Activated CD4-positive, alpha-beta memory T cell treated with anti-CD3 and anti-CD28 coated beads, Interleukin-2, amount 10 ng/mL, durations not matched to agents 7 days and 5 days (primary cell): ENCODE data around the gene EVC2. TPM values are rescaled to one million over a fixed set of nuclear protein-coding genes. Genes with fewer than 3 reads are reported as not detected.
"Not testable (repeated sequence)": the region's sequence is repeated elsewhere in the genome, so short reads cannot be mapped to it uniquely, and the experiment has no call there.

ENCODE experiments used
- CTCF ChIA-PET: fragments of 350-600 bp; sonication (Branson Sonifier 250); formaldehyde crosslinking; loops from one replicate; lab custom pipeline; 2021; ENCODE audit warnings: antibody characterized with exemption, inconsistent platforms; lab: Charles Lee
- POLR2A ChIA-PET: fragments of 350-600 bp; sonication (Branson Sonifier 250); formaldehyde crosslinking; loops from one replicate; lab custom pipeline; 2021; ENCODE audit warnings: antibody characterized with exemption; lab: Charles Lee
- DNase-seq: peaks from one replicate; pipeline ENCODE4 v3.0.0-alpha.2; 2020
- H3K27ac Mint-ChIP-seq: one replicate; pipeline ENCODE4 v1.8.0; 2021; ENCODE audit warnings: mild to moderate bottlenecking, mixed read lengths
- H3K27me3 Mint-ChIP-seq: one replicate; pipeline ENCODE4 v1.8.0; 2021; ENCODE audit warnings: mixed read lengths
- H3K36me3 Mint-ChIP-seq: one replicate; pipeline ENCODE4 v1.8.0; 2021; ENCODE audit warnings: low read depth, mixed read lengths
- H3K4me1 Mint-ChIP-seq: one replicate; pipeline ENCODE4 v1.8.0; 2021; ENCODE audit warnings: mixed read lengths
- H3K4me3 Mint-ChIP-seq: one replicate; pipeline ENCODE4 v1.8.0; 2021; ENCODE audit warnings: mild to moderate bottlenecking, mixed read lengths
- H3K9me3 Mint-ChIP-seq: one replicate; pipeline ENCODE4 v1.8.0; 2021; ENCODE audit warnings: mixed read lengths
- total RNA-seq, 2 experiments: library from RNA; stranded (reverse); gene quantifications; one replicate each; pipeline ENCODE4 v1.2.3, GENCODE V29; 2021

The EVC2 gene
- total RNA-seq, 2 experiments from 2014 or later, result 2.2 TPM

DNA sequence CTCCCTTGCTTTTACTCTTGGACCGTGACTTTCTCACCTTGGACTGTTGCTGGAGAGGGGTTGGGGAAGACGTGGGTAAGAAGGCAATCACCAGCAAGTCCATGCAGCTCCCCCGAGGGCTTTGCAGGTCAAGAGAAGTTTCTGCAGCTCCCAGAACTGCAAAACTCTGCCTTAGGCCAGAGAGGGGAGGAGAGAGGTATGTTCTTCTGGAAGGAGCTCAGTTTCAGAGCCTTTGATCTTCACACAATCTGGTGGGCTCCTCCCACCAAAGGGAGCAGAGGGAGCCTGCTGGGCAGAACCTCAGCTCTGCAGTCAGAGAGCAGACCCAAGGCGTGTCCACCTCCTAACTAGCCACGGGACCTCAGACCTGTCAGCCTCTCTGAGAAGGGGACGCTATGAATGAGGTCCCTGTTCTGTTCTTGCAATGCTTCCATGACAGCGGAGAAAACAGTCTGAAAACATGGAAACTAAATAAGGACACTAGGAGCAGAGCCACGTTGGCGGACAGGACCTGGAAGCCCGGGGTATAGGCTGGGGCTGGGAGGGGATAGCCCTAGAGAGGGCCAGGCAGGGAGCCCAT is 92.8 kb downstream of the EVC2 start:
- POLR2A ChIA-PET, result no interaction called here
- no peak overlapping the region for H3K27ac Mint-ChIP-seq
- CTCF ChIA-PET, result no interaction called here
- no peak for DNase-seq
- no peaks in the 10 kb centered on the region for H3K36me3 Mint-ChIP-seq
- H3K4me3 Mint-ChIP-seq, result no peak overlapping the region
- H3K4me1 Mint-ChIP-seq, result no peaks in the 10 kb centered on the region
- no peaks in the 10 kb centered on the region for H3K27me3 Mint-ChIP-seq
- no peaks in the 10 kb centered on the region for H3K9me3 Mint-ChIP-seq

- H3K4me1 Mint-ChIP-seq, result no peaks in the 10 kb centered on the region
- ChIA-PET CTCF (no interaction called here), POLR2A (no interaction called here)
- H3K36me3 Mint-ChIP-seq, result no peaks in the 10 kb centered on the region
- no peak overlapping the region for H3K4me3 Mint-ChIP-seq
- no peak for DNase-seq
- H3K9me3 Mint-ChIP-seq, result no peaks in the 10 kb centered on the region
- no peaks in the 10 kb centered on the region for H3K27me3 Mint-ChIP-seq
- no peak overlapping the region for H3K27ac Mint-ChIP-seq
These were observed 96.6 kb downstream of the EVC2 start for GRCh38 chr4:5611750-5612149.

DNA sequence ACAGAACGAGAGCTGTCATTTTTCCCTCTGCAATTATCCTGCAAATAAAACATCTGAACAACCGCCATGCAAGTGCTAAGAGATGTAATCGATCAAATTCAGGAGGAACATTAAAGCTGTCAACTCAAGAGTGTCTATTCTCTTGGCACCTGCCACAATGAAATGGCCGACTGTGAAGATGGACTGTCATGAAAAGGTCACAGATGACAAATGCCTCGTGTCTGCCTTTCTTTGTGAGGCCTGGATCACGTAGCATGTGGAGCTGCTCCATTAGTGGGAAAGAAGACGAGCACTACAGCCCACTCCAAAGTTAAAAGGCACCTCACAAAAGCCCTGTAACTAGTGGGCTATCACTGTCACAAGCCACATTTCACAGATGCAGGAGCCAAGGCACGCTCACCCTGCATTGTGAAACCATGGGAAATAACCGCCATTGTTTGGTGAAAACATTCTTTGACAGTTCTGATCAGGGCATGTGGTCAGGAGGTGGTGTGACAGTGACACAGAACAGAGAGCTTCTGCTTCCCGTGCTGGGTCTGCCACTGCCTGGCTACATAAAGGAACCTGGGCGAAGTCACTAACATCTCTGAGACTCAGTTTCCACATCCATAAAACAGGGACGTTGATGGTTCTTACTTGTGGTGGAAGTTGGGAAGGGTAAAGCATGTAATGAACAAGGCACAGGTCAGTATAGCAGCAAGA is 98.9 kb downstream of the EVC2 start:
- POLR2A ChIA-PET, result no interaction called here

DNA sequence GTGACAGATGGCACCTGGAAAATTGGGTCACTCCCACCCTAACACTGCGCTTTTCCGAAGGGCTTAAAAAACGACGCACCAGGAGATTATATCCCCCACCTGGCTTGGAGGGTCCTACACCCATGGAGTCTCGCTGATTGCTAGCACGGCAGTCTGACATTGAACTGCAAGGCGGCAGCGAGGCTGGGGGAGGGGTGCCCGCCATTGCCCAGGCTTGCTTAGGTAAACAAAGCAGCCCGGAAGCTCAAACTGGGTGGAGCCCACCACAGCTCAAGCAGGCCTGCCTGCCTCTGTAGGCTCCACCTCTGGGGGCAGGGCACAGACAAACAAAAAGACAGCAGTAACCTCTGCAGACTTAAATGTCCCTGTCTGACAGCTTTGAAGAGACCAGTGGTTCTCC is 114.5 kb downstream of the EVC2 start:
- H3K36me3 Mint-ChIP-seq, H3K9me3 Mint-ChIP-seq, H3K4me3 Mint-ChIP-seq, POLR2A ChIA-PET, H3K27me3 Mint-ChIP-seq, CTCF ChIA-PET, H3K27ac Mint-ChIP-seq, DNase-seq, H3K4me1 Mint-ChIP-seq: not testable (repeated sequence)

More for the DNA sequence above, 98.9 kb downstream of the EVC2 start:
- Mint-ChIP-seq H3K9me3 (no peaks in the 10 kb centered on the region), H3K36me3 (no peaks in the 10 kb centered on the region), H3K4me3 (no peak overlapping the region), H3K27me3 (no peaks in the 10 kb centered on the region), H3K4me1 (no peaks in the 10 kb centered on the region), H3K27ac (no peak overlapping the region)
- DNase-seq, result no peak
- CTCF ChIA-PET, result no interaction called here

DNA sequence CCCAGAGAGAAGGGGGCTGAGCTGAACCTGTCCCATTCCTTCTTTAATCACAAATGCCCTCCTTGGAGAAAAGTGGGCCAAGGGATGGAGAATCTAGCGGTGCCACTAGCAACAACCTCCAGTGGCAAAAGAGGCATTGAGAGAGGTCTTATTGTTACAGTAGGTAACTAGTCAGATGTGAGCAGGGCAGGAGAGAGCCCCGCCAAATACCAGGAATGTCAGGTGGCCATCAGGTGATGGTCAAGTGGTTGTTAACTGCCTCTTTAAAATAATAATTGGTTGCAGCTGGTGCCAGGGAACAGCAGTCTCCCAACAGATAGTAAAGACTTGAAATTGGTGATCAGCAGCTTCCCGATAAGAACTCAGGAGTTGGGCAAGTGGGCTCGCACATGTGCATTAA is 116.1 kb downstream of the EVC2 start:
- no peak overlapping the region for H3K4me3 Mint-ChIP-seq
- no peak for DNase-seq
- ChIA-PET POLR2A (no interaction called here), CTCF (no interaction called here)
- no peaks in the 10 kb centered on the region for H3K4me1 Mint-ChIP-seq
- H3K27me3 Mint-ChIP-seq, result no peaks in the 10 kb centered on the region
- no peak overlapping the region for H3K27ac Mint-ChIP-seq
- peaks cover 5% of the 10 kb centered on the region for H3K36me3 Mint-ChIP-seq
- peaks cover 7% of the 10 kb centered on the region for H3K9me3 Mint-ChIP-seq

DNA sequence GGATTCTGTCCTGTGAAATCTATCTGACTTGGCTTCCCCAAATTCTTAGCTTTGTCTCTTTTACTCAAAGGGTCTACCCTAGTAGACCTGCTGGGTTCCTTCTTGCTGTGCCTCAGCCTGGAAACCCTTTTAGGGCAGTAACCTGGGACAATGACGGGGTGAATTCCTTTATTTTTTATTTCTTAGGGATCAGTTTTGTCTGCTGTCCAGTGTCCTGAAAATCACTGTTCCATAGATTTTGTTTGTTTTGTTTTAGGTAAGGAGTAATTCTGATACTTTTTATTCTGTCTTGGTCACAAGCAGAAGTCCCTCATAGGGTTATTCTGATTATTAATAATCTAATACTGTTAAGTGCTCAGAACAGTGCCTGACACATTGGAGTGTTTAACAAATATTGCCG is 118.9 kb downstream of the EVC2 start:
- H3K27me3 Mint-ChIP-seq, result no peaks in the 10 kb centered on the region
- no peak overlapping the region for H3K4me3 Mint-ChIP-seq
- peaks cover 5% of the 10 kb centered on the region for H3K36me3 Mint-ChIP-seq
- ChIA-PET CTCF (no interaction called here), POLR2A (no interaction called here)
- no peaks in the 10 kb centered on the region for H3K4me1 Mint-ChIP-seq
- H3K9me3 Mint-ChIP-seq, result peaks cover 4% of the 10 kb centered on the region
- H3K27ac Mint-ChIP-seq, result no peak overlapping the region
- DNase-seq, result no peak

- H3K9me3 Mint-ChIP-seq, result peaks cover 4% of the 10 kb centered on the region
- no peaks in the 10 kb centered on the region for H3K36me3 Mint-ChIP-seq
- H3K4me3 Mint-ChIP-seq, result no peak overlapping the region
- CTCF ChIA-PET, result no interaction called here
- no peaks in the 10 kb centered on the region for H3K27me3 Mint-ChIP-seq
- no peak for DNase-seq
- no peak overlapping the region for H3K27ac Mint-ChIP-seq
- no peaks in the 10 kb centered on the region for H3K4me1 Mint-ChIP-seq
- POLR2A ChIA-PET, result no interaction called here
These were observed 120.3 kb downstream of the EVC2 start for GRCh38 chr4:5588046-5588445.

DNA sequence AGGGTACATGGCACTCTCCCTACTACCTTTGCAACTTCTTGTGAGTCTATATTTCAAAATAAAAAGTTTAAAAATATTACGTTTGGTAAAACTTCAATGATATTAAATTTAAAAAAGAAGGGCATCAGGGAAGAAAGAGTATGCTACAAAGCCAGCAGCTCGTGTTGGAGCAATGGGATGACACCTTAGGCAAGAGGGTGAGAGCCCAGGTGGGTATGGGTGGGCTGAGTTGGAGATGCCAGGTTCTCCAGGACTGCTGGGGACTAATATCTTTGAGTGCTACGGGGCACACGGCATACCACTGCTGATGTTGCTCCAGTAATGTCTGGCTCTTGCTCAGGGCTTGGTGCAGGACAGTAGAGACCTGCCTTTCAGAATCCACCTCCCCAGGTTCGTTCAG is 132.4 kb downstream of the EVC2 start:
- DNase-seq, result no peak
- Mint-ChIP-seq H3K27ac (no peak overlapping the region), H3K4me3 (no peak overlapping the region), H3K36me3 (no peaks in the 10 kb centered on the region), H3K4me1 (no peaks in the 10 kb centered on the region), H3K27me3 (no peaks in the 10 kb centered on the region), H3K9me3 (peaks cover under 1% of the 10 kb centered on the region)
- CTCF ChIA-PET, result no interaction called here
- POLR2A ChIA-PET, result no interaction called here

DNA sequence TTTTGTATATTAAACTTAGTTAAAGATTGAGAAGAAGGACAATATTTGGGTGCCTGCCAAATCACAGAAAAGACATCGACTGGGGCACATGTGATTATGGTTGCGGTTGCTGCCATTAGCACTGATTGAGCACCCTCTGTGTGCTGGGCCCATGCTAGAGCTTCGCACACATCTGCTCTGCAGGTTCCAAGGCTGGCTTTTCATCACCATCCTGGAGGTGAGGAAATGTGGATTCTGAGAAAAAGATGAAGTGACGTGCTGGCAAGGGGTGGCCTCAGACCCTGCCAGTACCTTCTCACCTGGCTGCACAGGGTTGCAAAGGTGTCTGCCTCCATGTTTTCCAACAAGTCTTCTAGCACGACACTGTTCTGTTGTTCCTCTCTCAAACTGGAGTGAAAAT is 134.0 kb downstream of the EVC2 start:
- Mint-ChIP-seq H3K27me3 (no peaks in the 10 kb centered on the region), H3K4me3 (no peak overlapping the region), H3K9me3 (no peaks in the 10 kb centered on the region), H3K4me1 (no peaks in the 10 kb centered on the region), H3K27ac (no peak overlapping the region), H3K36me3 (no peaks in the 10 kb centered on the region)
- POLR2A ChIA-PET, result no interaction called here
- no peak for DNase-seq
- CTCF ChIA-PET, result no interaction called here

GRCh38 chr4:5573965-5574364 is 134.4 kb downstream of the EVC2 start:
- Mint-ChIP-seq H3K4me1 (no peaks in the 10 kb centered on the region), H3K9me3 (no peaks in the 10 kb centered on the region), H3K36me3 (no peaks in the 10 kb centered on the region), H3K27ac (no peak overlapping the region), H3K27me3 (no peaks in the 10 kb centered on the region), H3K4me3 (no peak overlapping the region)
- CTCF ChIA-PET, result no interaction called here
- DNase-seq, result no peak
- POLR2A ChIA-PET, result no interaction called here

DNA sequence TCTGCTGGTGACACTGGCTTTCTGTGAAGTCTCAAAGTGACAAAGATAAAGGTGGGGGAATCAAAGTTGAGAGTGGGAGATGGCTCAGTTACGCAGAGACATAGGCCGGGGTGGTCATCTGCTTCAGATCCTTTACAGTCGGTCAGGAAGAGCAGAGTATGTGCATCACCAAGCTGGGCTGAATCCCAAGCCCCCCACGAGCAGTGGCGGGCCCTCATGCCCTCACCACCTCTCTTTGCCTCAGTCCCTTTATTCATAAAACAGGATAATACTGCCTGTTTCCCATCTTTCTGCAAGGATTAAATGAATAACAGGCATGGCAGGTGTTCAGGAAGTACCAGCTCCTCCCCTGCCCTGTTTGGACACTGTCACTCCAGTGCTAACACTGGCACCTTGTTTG is 135.6 kb downstream of the EVC2 start:
- ChIA-PET CTCF (no interaction called here), POLR2A (no interaction called here)
- Mint-ChIP-seq H3K27me3 (no peaks in the 10 kb centered on the region), H3K27ac (no peak overlapping the region), H3K9me3 (no peaks in the 10 kb centered on the region), H3K36me3 (no peaks in the 10 kb centered on the region), H3K4me3 (no peak overlapping the region), H3K4me1 (no peaks in the 10 kb centered on the region)
- DNase-seq, result no peak

DNA sequence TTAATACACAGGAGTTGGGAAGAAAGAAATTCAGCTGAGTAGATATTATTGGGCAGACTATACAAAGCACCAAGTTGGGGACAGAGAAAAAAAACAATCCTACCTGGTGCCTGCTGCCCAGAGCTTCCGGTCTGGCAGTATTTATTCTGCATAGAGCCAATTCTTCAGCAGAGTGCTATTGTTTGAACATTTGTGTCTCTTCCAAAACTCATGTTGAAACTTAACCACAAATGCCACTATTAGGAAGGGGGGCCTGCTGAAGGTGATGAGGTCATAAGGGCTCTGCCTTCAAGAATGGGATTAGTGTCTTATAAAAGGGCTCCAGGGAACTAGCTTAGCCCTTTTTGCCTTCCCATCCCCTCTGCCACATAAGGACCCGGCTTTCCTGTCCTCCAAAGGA is 136.2 kb downstream of the EVC2 start:
- no peak overlapping the region for H3K27ac Mint-ChIP-seq
- POLR2A ChIA-PET, result no interaction called here
- H3K4me1 Mint-ChIP-seq, result no peaks in the 10 kb centered on the region
- no peaks in the 10 kb centered on the region for H3K9me3 Mint-ChIP-seq
- H3K4me3 Mint-ChIP-seq, result no peak overlapping the region
- no peaks in the 10 kb centered on the region for H3K27me3 Mint-ChIP-seq
- CTCF ChIA-PET, result no interaction called here
- DNase-seq, result no peak
- no peaks in the 10 kb centered on the region for H3K36me3 Mint-ChIP-seq

- no peaks in the 10 kb centered on the region for H3K27me3 Mint-ChIP-seq
- CTCF ChIA-PET, result no interaction called here
These were observed 136.7 kb downstream of the EVC2 start for GRCh38 chr4:5571646-5572045.

GRCh38 chr4:5569451-5569850 is 138.9 kb downstream of the EVC2 start:
- POLR2A ChIA-PET, result no interaction called here
- H3K36me3 Mint-ChIP-seq, result no peaks in the 10 kb centered on the region
- no peak for DNase-seq
- no peaks in the 10 kb centered on the region for H3K4me1 Mint-ChIP-seq
- no peak overlapping the region for H3K27ac Mint-ChIP-seq
- H3K9me3 Mint-ChIP-seq, result no peaks in the 10 kb centered on the region
- CTCF ChIA-PET, result no interaction called here
- no peaks in the 10 kb centered on the region for H3K27me3 Mint-ChIP-seq
- no peak overlapping the region for H3K4me3 Mint-ChIP-seq

More at GRCh38 chr4:5571646-5572045, 136.7 kb downstream of the EVC2 start:
- no peaks in the 10 kb centered on the region for H3K9me3 Mint-ChIP-seq
- no peaks in the 10 kb centered on the region for H3K36me3 Mint-ChIP-seq
- H3K4me3 Mint-ChIP-seq, result no peak overlapping the region
- DNase-seq, result no peak
- POLR2A ChIA-PET, result no interaction called here
- no peaks in the 10 kb centered on the region for H3K4me1 Mint-ChIP-seq
- no peak overlapping the region for H3K27ac Mint-ChIP-seq
